Transverse colon (tissue), 4 donors: ENCODE results near the gene CPA3. TPM values are rescaled to one million over a fixed set of nuclear protein-coding genes. Genes with fewer than 3 reads are reported as not detected.

ENCODE experiments used
- DNase-seq: peaks from one replicate; pipeline ENCODE4 v3.0.0-alpha.2; 2019
- H3K27ac ChIP-seq, 4 donors: fragments of 200-600 bp; sonication (generic); 2 replicates each; pipeline ENCODE4 v1.5.1; 2016 to 2018; ENCODE audit warnings: inconsistent platforms in 4 of 4
- H3K27me3 ChIP-seq: fragments of 200-600 bp; sonication (generic); 2 replicates; pipeline ENCODE4 v1.5.1; 2017; ENCODE audit warnings: inconsistent platforms
- H3K36me3 ChIP-seq, 4 donors: fragments of 200-600 bp; sonication (generic); 2 replicates each; pipeline ENCODE4 v1.5.1; 2017 to 2019; ENCODE audit warnings: inconsistent platforms in 4 of 4
- H3K4me1 ChIP-seq, 4 donors: fragments of 200-600 bp; sonication (generic); 2 replicates each; pipeline ENCODE4 v1.5.1; 2017 to 2020; ENCODE audit warnings: inconsistent platforms in 4 of 4
- H3K4me3 ChIP-seq, 4 donors: fragments of 200-600 bp; sonication (generic); 1 replicate in 1 of 4; 2 replicates in 3 of 4; pipeline versions ENCODE4 v1.5.1 to v1.6.1; 2017 to 2019; ENCODE audit warnings: inconsistent platforms in 4 of 4
- H3K9me3 ChIP-seq, 2 donors: fragments of 200-600 bp; sonication (generic); 2 replicates each; pipeline ENCODE4 v1.5.1; 2017 to 2019; ENCODE audit warnings: inconsistent platforms in 2 of 2
- EP300 ChIP-seq: sonication (generic); formaldehyde crosslinking; IDR thresholded peaks from one replicate; pipeline ENCODE4 v1.6.1; 2017; ENCODE audit warnings: antibody characterized with exemption, low read depth
- POLR2A ChIP-seq: fragments of 450-650 bp; IDR thresholded peaks from one replicate; pipeline ENCODE4 v1.6.1; 2016; ENCODE audit warnings: antibody characterized with exemption, mild to moderate bottlenecking, moderate library complexity
- POLR2AphosphoS5 ChIP-seq, 3 donors: sonication (generic); formaldehyde crosslinking; IDR thresholded peaks; one replicate each; pipeline ENCODE4 v1.6.1; 2016; ENCODE audit warnings: antibody characterized with exemption in 3 of 3
- WGBS, 2 donors: methylation state at CpG; one replicate each; pipeline ENCODE4 v1.1.5; 2018; ENCODE audit warnings: low coverage in 1 of 2; 5-methylcytosine and 5-hydroxymethylcytosine counted together
- in situ Hi-C, 4 donors: fragments of 200-750 bp; cut with MboI; loops; one replicate each; pipeline versions ENCODE4 v1.15.0 to v1.15.1; 2017; ENCODE audit warnings: low sequenced_read_pairs in 3 of 4, low pct_ligation_motif_present in 1 of 4, low pct_unique_long_range_greater_than_20kb in 1 of 4
- intact Hi-C: fragments of 100-400 bp; cut with DNase I; formaldehyde crosslinking; loops from one replicate; pipeline ENCODE4 v1.15.1; 2023; ENCODE audit warnings: low total_unique reads
- total RNA-seq, 4 donors: library from RNA; depleted of rRNA; stranded (reverse); fragments of >200 nt; gene quantifications; one replicate each; pipeline ENCODE4 v1.1.0, GENCODE V29; 2016
- TF ChIP-seq, protein P1 (sequence below), 5 experiments: fragments of 200-600 bp in 3 of 5; fragments of 450-650 bp in 2 of 5; sonication (generic) in 3 of 5; IDR thresholded peaks; 1 replicate in 2 of 5; 2 replicates in 3 of 5; pipeline ENCODE4 v1.5.1; 2016 to 2017; ENCODE audit warnings: antibody characterized with exemption in 5 of 5, inconsistent platforms in 3 of 5, mild to moderate bottlenecking in 2 of 5, moderate library complexity in 1 of 5

The CPA3 gene
- total RNA-seq, 4 donors from 2014 or later, result 0.80 to 5.6 (median 4.3) TPM

DNA sequence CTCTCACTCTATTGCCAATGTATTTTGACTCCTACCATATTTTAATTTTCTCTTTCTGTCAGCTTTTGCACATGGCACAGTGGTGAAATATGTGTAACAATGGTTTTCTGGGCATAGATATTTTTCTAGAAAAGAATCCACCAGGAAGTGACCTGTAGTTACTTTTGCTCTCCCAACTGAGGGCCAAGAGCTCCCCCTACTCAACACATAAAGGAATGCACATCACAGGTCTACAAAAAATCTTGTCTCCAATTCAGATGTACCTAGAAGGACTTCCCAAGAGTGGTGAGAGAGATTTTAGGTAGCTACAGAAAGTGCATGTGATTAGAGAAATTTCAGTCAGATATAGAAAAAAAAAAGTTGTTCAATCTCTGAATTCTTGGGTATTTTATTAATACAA is 15.6 kb downstream of the CPA3 start:
- no peaks in the 10 kb centered on the region for H3K9me3 ChIP-seq
- no peak for TF ChIP-seq POLR2A
- H3K27me3 ChIP-seq, result no peaks in the 10 kb centered on the region
- no peak overlapping the region for H3K27ac ChIP-seq
- DNase-seq, result no peak
- H3K4me1 ChIP-seq, result no peaks in the 10 kb centered on the region
- H3K4me3 ChIP-seq, result no peak overlapping the region
- no peaks in the 10 kb centered on the region for H3K36me3 ChIP-seq
- intact Hi-C loops (no loop called here), in situ Hi-C loops (no loop called here)

GRCh38 chr3:148881286-148881685 is 16.2 kb downstream of the CPA3 start:
- Histone ChIP-seq H3K36me3 (no peaks in the 10 kb centered on the region), H3K9me3 (no peaks in the 10 kb centered on the region), H3K4me1 (no peaks in the 10 kb centered on the region), H3K27me3 (no peaks in the 10 kb centered on the region), H3K27ac (no peak overlapping the region), H3K4me3 (no peak overlapping the region)
- TF ChIP-seq POLR2AphosphoS5 (IDR thresholded peaks at IDR 0.05), result no peak
- TF ChIP-seq EP300, result no peak
- TF ChIP-seq, protein P1, sequence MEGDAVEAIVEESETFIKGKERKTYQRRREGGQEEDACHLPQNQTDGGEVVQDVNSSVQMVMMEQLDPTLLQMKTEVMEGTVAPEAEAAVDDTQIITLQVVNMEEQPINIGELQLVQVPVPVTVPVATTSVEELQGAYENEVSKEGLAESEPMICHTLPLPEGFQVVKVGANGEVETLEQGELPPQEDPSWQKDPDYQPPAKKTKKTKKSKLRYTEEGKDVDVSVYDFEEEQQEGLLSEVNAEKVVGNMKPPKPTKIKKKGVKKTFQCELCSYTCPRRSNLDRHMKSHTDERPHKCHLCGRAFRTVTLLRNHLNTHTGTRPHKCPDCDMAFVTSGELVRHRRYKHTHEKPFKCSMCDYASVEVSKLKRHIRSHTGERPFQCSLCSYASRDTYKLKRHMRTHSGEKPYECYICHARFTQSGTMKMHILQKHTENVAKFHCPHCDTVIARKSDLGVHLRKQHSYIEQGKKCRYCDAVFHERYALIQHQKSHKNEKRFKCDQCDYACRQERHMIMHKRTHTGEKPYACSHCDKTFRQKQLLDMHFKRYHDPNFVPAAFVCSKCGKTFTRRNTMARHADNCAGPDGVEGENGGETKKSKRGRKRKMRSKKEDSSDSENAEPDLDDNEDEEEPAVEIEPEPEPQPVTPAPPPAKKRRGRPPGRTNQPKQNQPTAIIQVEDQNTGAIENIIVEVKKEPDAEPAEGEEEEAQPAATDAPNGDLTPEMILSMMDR (IDR thresholded peaks at IDR 0.05), result no peak
- TF ChIP-seq POLR2A, result no peak
- WGBS, 2 donors, result 72 to 93% methylated on average over 2 of the region's 2 CpGs
- in situ Hi-C loops (no loop called here), intact Hi-C loops (no loop called here)
- DNase-seq, result no peak

GRCh38 chr3:148882288-148882687 is 17.2 kb downstream of the CPA3 start:
- in situ Hi-C loops (no loop called here), intact Hi-C loops (no loop called here)
- Histone ChIP-seq H3K4me3 (no peak overlapping the region), H3K36me3 (no peaks in the 10 kb centered on the region), H3K27me3 (no peaks in the 10 kb centered on the region), H3K27ac (no peak overlapping the region), H3K4me1 (no peaks in the 10 kb centered on the region), H3K9me3 (no peaks in the 10 kb centered on the region)
- TF ChIP-seq EP300 (no peak), POLR2A (no peak), POLR2AphosphoS5 (IDR thresholded peaks at IDR 0.05) (no peak)
- TF ChIP-seq, protein P1 (IDR thresholded peaks at IDR 0.05), result no peak
- WGBS, 2 donors, result 63 to 66% methylated on average over 4 of the region's 4 CpGs
- DNase-seq, result no peak

DNA sequence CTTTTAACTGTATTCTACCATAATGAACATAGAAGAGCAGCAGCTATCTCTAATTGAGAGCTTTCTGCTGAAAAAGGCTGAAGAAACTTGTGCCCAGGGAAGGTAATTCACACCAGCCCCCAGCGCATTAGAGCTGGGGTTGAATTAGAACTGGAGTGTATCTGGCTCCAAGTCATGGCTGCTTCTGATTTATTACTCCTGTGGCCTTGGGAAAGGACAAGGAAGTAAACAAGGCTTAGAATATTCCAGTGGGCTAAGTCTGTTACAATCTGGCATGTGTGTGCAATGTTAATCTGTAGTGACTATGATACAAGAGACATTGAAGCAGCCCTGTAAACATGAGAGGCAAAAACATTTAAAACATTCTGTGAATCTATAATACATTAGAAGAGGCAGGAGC is 18.1 kb downstream of the CPA3 start:
- H3K27ac ChIP-seq, result no peak overlapping the region
- H3K9me3 ChIP-seq, result no peaks in the 10 kb centered on the region
- in situ Hi-C loops, result no loop called here
- no peaks in the 10 kb centered on the region for H3K27me3 ChIP-seq
- 65% methylated on average over 1 of the region's 1 CpG; no CpG with 5 or more reads in 1 of the 2 donors for WGBS, 2 donors
- no peaks in the 10 kb centered on the region for H3K36me3 ChIP-seq
- TF ChIP-seq POLR2A (no peak), POLR2AphosphoS5 (IDR thresholded peaks at IDR 0.05) (no peak), EP300 (no peak)
- no peaks in the 10 kb centered on the region for H3K4me1 ChIP-seq
- H3K4me3 ChIP-seq, result no peak overlapping the region
- intact Hi-C loops, result no loop called here
- DNase-seq, result no peak

DNA sequence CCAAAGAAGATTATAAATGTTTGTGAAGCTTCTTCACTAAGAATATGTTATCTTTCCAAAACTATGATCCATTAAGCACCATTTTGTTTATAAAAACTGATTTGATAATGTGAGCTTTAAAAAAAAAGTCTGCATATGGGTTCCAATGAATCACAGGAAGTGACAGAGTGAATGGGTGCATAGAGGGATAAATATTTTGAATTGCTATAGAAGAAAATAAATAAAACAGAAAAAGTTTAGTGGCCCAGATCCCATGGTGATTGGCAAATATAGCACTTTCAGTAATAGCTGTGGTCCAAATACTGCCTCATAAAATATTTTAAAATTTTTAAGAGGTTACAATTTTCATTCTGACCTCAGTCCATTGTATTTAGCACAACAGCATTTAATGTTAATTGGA is 19.2 kb downstream of the CPA3 start:
- no peak for DNase-seq
- Histone ChIP-seq H3K4me1 (no peaks in the 10 kb centered on the region), H3K27ac (no peak overlapping the region), H3K9me3 (no peaks in the 10 kb centered on the region), H3K36me3 (no peaks in the 10 kb centered on the region), H3K27me3 (no peaks in the 10 kb centered on the region), H3K4me3 (no peak overlapping the region)
- TF ChIP-seq, protein P1 (IDR thresholded peaks at IDR 0.05), result no peak
- in situ Hi-C loops, result no loop called here
- intact Hi-C loops, result no loop called here
